ENCODE results near the gene MRPL27.

DNA sequence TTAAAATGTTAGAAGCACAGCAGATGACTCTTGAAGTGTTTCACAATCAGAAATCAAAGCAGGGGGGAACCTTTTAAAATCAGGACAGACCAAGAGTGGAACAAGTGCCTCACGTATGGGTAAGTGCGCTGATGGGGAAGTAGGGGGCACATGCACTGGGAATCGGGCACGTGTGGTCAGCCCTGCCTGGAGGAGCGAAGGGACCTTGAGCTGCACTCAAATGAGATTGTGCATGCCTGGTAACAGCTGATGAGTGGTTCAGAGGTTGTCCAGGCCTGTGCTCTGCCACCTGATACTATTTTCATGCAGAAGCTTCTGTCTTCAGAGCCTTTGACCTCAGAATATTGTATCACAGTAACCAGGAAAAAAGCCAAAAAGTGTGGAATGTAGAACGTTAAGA, 40.8 kb downstream of the MRPL27 start:
- TF ChIP-seq, protein P1, sequence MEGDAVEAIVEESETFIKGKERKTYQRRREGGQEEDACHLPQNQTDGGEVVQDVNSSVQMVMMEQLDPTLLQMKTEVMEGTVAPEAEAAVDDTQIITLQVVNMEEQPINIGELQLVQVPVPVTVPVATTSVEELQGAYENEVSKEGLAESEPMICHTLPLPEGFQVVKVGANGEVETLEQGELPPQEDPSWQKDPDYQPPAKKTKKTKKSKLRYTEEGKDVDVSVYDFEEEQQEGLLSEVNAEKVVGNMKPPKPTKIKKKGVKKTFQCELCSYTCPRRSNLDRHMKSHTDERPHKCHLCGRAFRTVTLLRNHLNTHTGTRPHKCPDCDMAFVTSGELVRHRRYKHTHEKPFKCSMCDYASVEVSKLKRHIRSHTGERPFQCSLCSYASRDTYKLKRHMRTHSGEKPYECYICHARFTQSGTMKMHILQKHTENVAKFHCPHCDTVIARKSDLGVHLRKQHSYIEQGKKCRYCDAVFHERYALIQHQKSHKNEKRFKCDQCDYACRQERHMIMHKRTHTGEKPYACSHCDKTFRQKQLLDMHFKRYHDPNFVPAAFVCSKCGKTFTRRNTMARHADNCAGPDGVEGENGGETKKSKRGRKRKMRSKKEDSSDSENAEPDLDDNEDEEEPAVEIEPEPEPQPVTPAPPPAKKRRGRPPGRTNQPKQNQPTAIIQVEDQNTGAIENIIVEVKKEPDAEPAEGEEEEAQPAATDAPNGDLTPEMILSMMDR (conservative IDR thresholded peaks at IDR 0.05; ENCODE audit: low read length) = no peak
- no peak for TF ChIP-seq EZH2phosphoT487 (IDR thresholded peaks at IDR 0.05; ENCODE audit: borderline replicate concordance, low read depth, low read length)

All from OCI-LY7 (cell line).